NT2/D1 (cell line): ENCODE results near the gene GPT2.

Experiments
- SUZ12 ChIP-seq: IDR thresholded peaks from 2 replicates; pipeline ENCODE4 v1.6.1; 2011; ENCODE audit not compliant: insufficient read length, insufficient read depth; ENCODE audit errors: extremely low read depth
- YY1 ChIP-seq: IDR thresholded peaks from 2 replicates; pipeline ENCODE4 v1.6.1; 2011; ENCODE audit not compliant: insufficient read length, insufficient read depth
- ZNF274 ChIP-seq: IDR thresholded peaks from 2 replicates; pipeline ENCODE4 v1.6.1; 2011; ENCODE audit warnings: mild to moderate bottlenecking, low read depth, low read length

DNA sequence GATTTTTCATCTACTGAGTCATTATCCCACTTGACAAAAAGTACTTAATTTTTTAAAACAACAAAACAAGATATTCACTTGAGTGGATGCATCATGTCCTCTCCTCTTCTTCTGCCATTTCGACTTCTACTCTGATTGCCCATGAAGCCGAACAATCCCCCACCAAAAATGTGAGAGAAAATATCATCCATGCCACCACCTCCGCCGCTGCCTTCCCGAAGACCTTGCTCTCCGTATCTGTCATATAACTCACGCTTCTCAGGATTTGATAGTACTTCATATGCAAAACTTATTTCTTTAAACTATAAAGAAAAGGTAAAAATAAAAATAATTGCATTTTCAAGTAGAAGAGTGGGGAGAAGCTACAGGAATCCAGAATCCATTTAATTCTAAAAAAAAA lies 87.1 kb downstream of the GPT2 start:
- TF ChIP-seq YY1 (no peak), ZNF274 (no peak), SUZ12 (no peak)
